ENCODE data around the gene DOCK2. TPM values are rescaled to one million over a fixed set of nuclear protein-coding genes. Genes with fewer than 3 reads are reported as not detected.

The DOCK2 gene
- total RNA-seq, 2 experiments from 2014 or later: 161 to 205 TPM

DNA sequence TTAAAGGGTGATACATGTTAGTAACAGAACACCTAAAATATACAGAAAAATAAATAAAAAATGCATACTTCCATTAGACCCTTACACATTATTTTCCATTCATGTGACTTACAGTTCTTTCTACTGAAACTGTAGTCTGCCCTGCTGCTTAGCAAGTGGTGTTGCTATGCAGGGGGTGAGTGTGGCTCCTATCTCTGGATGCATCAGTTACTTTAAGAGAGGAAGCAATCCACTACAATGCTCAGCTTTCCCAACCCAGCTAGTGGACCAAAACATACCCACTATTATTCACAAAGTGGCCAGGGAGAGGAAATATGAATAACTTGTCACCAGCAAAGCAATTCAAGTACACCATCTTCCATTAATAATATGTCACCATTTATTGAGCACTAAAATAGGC, 121.8 kb downstream of the DOCK2 start:
- Histone ChIP-seq H3K9me3 (ENCODE audit: low read length) (no peaks in the 10 kb centered on the region), H3K4me1 (ENCODE audit: insufficient read depth, low read length, poor library complexity, severe bottlenecking) (no peaks in the 10 kb centered on the region), H3K4me2 (ENCODE audit: low read length) (no peak overlapping the region), H3K79me2 (ENCODE audit: insufficient read depth, low read depth, low read length) (no peaks in the 10 kb centered on the region), H3K9me2 (ENCODE audit: insufficient read depth, low read length) (no peaks in the 10 kb centered on the region), H3K4me3 (ENCODE audit: low read depth, low read length, poor library complexity, severe bottlenecking) (no peak overlapping the region), H2AFZ (ENCODE audit: low read length) (no peak overlapping the region), H3K27ac (ENCODE audit: low read depth, low read length, poor library complexity, severe bottlenecking) (no peak overlapping the region), H3K36me3 (ENCODE audit: insufficient read depth, low read length) (peaks cover 78% of the 10 kb centered on the region), H4K20me1 (ENCODE audit: insufficient read depth, low read length) (no peaks in the 10 kb centered on the region)
- BruUV-seq (replicated peaks): no TSS peak
- CTCF ChIA-PET (ENCODE audit: unreplicated experiment): no interaction called here
- DNase-seq (ENCODE audit: low spot score): no peak
- POLR2A ChIA-PET: no interaction called here
- TF ChIP-seq EZH2phosphoT487 (IDR thresholded peaks at IDR 0.05; ENCODE audit: borderline replicate concordance, low read depth, low read length): no peak
- intact Hi-C loops (cut with micrococcal nuclease; ENCODE audit: unreplicated experiment): no loop called here

DNA sequence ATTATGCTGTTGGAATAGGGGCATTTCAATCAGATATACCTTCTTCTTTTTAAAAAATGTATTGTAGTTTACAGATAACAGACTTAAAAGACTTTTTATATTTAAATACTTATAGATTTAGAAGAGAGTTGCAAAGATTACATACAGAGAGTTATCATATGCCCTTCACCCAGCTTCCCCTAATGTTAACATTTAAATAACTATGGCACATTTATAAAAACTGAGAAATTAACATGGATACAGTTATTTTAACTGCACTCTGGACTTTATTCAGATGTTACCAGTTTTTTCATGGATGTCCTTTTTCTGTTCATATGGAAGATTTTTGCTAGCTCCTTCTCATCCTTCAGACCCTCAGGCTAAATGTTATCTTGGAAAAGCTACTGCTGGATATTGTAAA, 123.2 kb downstream of the DOCK2 start:
- H3K27ac ChIP-seq (ENCODE audit: low read depth, low read length, poor library complexity, severe bottlenecking): no peak overlapping the region
- ChIA-PET CTCF (ENCODE audit: unreplicated experiment) (no interaction called here), POLR2A (interaction anchor here (1.0 to 1.7 kb wide), 3 partner anchors 8 to 178 kb away, joined by 4 to 6 read pairs (median 4); no protein-coding TSS in a partner anchor)
- DNase-seq (ENCODE audit: low spot score): no peak
- H2AFZ ChIP-seq (ENCODE audit: low read length): no peak overlapping the region
- H4K20me1 ChIP-seq (ENCODE audit: insufficient read depth, low read length): no peaks in the 10 kb centered on the region
- BruUV-seq (replicated peaks): no TSS peak
- no peak overlapping the region for H3K4me2 ChIP-seq (ENCODE audit: low read length)
- intact Hi-C loops (cut with micrococcal nuclease; ENCODE audit: unreplicated experiment): no loop called here
- no peaks in the 10 kb centered on the region for H3K9me2 ChIP-seq (ENCODE audit: insufficient read depth, low read length)
- no peaks in the 10 kb centered on the region for H3K4me1 ChIP-seq (ENCODE audit: insufficient read depth, low read length, poor library complexity, severe bottlenecking)
- peaks cover 80% of the 10 kb centered on the region for H3K36me3 ChIP-seq (ENCODE audit: insufficient read depth, low read length)
- no peaks in the 10 kb centered on the region for H3K9me3 ChIP-seq (ENCODE audit: low read length)
- no peak overlapping the region for H3K4me3 ChIP-seq (ENCODE audit: low read depth, low read length, poor library complexity, severe bottlenecking)
- H3K79me2 ChIP-seq (ENCODE audit: insufficient read depth, low read depth, low read length): no peaks in the 10 kb centered on the region
- TF ChIP-seq EZH2phosphoT487 (IDR thresholded peaks at IDR 0.05; ENCODE audit: borderline replicate concordance, low read depth, low read length): no peak
- TF ChIP-seq, protein P1, sequence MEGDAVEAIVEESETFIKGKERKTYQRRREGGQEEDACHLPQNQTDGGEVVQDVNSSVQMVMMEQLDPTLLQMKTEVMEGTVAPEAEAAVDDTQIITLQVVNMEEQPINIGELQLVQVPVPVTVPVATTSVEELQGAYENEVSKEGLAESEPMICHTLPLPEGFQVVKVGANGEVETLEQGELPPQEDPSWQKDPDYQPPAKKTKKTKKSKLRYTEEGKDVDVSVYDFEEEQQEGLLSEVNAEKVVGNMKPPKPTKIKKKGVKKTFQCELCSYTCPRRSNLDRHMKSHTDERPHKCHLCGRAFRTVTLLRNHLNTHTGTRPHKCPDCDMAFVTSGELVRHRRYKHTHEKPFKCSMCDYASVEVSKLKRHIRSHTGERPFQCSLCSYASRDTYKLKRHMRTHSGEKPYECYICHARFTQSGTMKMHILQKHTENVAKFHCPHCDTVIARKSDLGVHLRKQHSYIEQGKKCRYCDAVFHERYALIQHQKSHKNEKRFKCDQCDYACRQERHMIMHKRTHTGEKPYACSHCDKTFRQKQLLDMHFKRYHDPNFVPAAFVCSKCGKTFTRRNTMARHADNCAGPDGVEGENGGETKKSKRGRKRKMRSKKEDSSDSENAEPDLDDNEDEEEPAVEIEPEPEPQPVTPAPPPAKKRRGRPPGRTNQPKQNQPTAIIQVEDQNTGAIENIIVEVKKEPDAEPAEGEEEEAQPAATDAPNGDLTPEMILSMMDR (conservative IDR thresholded peaks at IDR 0.05; ENCODE audit: low read length): no peak

DNA sequence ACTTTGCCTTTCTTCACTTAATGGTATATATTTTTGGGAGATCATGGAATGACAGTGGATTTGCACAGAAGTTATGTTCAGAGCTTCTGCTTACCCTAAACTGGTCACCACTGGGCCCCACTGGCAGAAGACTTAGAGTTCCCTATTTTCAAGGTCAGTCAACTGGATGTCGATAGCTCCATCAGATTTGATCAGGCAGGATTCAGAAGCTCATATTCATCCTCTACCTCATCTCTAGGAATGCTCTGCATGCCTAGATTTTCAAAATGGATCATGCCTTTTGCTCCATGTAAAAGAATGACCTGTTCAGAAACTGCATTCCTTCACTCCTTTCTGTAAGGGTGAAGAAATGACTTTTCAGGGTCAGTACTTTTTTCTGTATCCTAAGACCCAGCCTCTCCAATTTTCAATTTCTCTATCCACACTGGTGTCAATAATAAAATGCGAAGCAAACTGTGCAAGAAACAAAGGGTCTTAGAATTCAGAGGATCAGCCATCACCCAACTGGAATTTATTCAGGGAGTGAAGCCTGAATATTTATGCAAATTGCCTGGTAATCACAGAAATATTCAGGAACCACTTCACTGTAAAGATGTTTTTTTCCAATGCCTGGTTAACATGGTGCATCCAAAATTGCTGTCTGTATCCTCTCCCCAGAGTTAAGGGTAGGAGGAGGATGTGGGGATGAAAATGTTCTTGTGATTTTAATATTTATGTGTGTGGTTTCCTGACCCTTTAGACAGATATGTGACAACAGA, 125.4 kb downstream of the DOCK2 start:
- no peak overlapping the region for H3K4me2 ChIP-seq (ENCODE audit: low read length)
- H3K79me2 ChIP-seq (ENCODE audit: insufficient read depth, low read depth, low read length): no peaks in the 10 kb centered on the region
- DNase-seq (ENCODE audit: low spot score): no peak
- no peak overlapping the region for H3K27ac ChIP-seq (ENCODE audit: low read depth, low read length, poor library complexity, severe bottlenecking)
- H4K20me1 ChIP-seq (ENCODE audit: insufficient read depth, low read length): no peaks in the 10 kb centered on the region
- H3K9me2 ChIP-seq (ENCODE audit: insufficient read depth, low read length): no peaks in the 10 kb centered on the region
- intact Hi-C loops (cut with micrococcal nuclease; ENCODE audit: unreplicated experiment): no loop called here
- POLR2A ChIA-PET: interaction anchor here (1.7 kb wide), 1 partner anchor 19 kb away, joined by 4 read pairs; no protein-coding TSS in a partner anchor
- BruUV-seq (replicated peaks): no TSS peak
- peaks cover 90% of the 10 kb centered on the region for H3K36me3 ChIP-seq (ENCODE audit: insufficient read depth, low read length)
- no peaks in the 10 kb centered on the region for H3K9me3 ChIP-seq (ENCODE audit: low read length)
- no peak overlapping the region for H3K4me3 ChIP-seq (ENCODE audit: low read depth, low read length, poor library complexity, severe bottlenecking)
- TF ChIP-seq, protein P1 (conservative IDR thresholded peaks at IDR 0.05; ENCODE audit: low read length): no peak
- no peak overlapping the region for H2AFZ ChIP-seq (ENCODE audit: low read length)
- no peaks in the 10 kb centered on the region for H3K4me1 ChIP-seq (ENCODE audit: insufficient read depth, low read length, poor library complexity, severe bottlenecking)
- CTCF ChIA-PET (ENCODE audit: unreplicated experiment): no interaction called here

Measured in OCI-LY7 (cell line).